Limb (tissue), 2 donors: ENCODE results near the gene TXK.
A peak's percentile ranks its signal among the peaks of the same experiment; 100 is the strongest.

Experiments used
- DNase-seq, 2 donors: peaks; one replicate each; pipeline ENCODE4 v3.0.0-alpha.2; 2016; ENCODE audit errors: extremely low spot score in 2 of 2

Gene TXK

DNA sequence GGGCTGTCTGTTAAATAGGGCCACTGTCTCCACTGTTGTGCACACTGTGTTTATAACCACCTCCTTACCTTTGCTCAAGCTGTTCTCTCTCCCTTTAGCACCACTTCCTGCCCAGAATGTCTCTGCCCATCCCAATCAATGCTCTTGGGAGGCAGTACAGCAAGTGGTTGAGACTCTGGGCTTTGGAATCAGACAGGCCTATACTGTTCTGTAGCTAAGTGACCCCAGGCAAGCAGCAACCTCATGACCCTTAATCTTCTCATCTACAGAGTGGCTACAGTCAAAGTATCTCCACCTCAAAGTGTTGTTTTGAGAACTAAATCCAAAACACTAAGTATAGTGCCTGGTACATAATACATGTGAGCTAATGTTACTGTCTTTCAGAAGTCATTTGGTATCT lies 3.8 kb upstream of the TXK start:
- no peak for DNase-seq

DNA sequence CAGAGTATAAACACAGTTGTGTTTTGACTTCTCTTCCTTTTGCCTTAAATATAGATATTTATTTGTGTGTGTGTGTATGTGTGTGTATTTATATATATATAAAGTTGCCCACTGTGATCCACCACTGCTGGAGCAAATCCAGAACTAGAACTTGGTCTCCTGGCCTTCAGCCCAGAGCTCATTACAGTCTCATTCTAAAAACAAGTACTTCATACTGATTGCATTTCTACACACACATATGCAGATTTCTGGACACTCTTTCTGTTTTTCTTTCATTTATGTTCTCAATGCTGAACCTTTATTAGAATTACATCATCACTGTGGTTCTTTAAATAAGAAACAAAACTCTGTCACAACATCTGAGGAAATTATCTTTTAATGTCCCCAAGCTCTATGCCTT lies 381 bp downstream of the TXK start:
- DNase-seq, result peak in 1 of 2 donors; percentile 45

DNA sequence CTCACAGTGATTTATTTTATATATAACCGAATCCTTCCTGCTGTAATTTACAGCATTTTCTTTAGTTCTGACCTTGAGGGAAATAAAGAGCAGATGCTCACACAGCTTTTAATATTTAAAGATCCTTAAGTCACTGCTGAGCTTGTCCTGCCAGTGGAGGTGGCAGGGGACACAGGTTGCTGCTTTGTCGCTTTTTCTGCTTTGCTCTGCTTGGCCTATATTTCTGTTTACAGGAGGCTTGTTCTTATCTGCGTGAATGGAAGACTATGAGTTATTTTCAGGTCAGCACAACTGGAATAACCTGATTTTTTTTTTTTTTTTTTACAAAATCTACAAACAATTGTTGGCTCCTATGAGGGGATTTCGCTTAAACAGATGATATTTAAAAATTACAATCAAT lies 2.3 kb downstream of the TXK start:
- no peak for DNase-seq

DNA sequence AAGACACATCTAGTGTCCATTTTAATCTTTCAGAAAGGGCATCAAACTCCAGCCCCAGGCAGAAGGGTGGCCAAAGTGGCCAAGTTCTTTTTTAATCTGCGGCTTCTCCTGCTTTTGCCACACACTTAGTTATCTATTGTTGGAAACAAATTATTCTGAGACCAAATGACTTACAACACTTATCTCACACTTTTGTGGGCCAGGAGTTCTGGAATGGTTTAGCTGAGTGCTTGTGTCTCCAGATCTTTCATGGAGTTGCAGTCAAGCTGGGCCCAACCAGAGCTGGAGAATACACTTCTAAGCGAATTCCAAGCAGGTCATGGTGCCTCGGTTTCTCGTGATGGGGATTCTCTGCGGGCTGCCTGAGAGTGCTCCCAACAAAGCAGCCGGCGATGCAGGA lies 4.0 kb downstream of the TXK start:
- DNase-seq, result no peak

DNA sequence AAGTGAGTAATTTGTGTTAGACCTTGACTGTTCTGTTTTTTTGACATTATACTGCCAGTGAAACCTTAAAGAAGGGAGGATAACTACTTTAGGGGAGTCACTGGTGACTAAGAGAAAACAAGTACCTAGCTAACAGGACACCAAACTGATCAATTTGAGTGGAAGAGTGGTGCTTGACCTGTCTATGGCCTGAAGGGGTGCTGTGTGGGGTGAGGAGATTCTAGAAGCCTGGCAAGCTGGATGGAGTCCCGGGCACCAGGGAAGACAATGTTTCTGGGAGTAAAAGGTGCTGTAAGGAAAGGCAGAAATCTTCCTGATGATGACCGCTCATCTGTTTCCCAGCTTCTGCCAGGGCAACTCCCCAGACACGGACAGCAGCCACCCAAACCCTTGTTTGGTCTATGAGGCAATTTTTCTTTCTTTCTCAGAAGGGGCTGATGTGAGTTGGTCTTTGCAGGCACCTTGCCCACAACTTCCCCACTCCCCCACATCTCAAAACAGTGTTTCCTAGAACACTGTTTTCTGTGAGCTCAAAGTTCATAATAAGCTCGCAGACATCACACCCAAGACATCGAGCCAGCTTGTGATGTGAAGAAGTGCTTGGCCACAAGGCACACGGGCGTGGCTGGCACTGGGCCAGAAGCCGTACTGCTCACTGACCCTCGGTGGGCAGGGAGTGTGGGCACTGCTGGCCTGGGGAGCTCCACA lies 4.6 kb downstream of the TXK start:
- DNase-seq, result no peak

DNA sequence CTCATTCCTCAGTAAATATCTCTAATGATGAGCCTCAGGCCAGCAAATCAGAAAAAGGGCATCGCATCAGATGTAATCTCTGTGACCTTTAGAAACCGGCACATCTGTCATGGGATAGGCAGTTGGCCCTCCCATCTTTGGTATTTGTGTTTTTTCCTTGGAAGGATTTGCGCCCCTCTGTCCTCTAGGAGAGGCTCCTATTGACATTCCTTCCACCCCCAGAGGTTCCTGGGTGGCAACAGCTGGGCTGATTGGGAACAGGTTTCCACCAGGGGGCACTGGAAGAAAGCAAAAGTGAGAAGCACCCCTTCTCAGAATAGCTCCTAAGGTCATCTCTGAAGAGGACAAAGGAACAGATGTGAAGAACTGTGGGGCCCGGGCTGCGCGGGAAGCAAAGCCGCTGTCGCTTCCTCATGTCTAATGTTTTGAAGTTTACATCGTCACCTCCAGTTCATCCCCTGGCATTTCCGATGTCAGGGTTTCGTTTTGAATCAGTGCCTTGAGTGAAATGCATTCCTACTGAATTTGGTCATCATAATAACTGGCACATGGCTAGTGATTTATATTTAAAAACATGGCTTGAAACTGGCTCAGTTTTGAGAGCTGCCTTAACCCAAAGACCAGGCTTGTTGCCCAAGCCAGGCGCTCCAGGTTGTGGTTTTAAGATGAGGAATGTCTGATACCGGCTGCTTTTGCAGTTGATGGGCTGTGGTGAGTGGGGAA lies 6.2 kb downstream of the TXK start:
- DNase-seq, result peak; percentile 36 to 48

DNA sequence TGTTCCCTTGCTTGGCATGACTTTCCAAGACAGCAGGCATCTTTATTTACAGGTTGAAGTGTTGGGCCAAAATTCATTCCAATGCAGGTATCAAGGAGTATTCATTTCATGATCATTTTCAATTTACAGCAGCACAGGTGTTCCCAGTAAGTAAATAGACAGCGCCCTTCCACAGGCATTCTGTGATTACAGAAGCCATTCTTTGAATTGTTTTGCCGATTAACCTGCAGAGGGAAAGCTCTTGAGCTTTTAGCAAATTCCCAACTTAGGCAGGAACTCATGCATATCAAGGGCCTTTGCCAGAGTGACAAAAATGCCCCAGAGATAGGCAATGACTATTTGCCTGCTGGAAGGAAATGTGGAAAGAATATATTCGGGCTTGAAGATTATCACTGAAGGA lies 6.8 kb downstream of the TXK start:
- DNase-seq, result no peak

DNA sequence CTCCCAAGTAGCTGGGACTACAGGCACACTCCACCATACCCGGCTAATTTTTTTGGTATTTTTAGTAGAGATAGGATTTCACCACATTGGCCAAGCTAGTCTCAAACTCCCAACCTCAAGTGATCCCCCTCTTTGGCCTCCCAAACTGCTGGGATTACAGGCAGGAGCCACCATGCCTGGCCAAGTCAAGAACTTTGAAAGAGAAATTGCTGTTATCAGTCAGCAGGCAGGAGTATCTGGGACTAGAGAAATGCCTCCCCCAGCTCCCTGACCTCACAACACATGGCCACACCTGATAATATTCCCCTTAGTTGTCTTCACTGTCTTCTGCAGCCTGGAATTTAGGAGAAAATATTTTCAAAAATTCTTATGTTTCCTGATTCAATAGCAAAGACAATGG lies 7.4 kb downstream of the TXK start:
- no peak for DNase-seq

DNA sequence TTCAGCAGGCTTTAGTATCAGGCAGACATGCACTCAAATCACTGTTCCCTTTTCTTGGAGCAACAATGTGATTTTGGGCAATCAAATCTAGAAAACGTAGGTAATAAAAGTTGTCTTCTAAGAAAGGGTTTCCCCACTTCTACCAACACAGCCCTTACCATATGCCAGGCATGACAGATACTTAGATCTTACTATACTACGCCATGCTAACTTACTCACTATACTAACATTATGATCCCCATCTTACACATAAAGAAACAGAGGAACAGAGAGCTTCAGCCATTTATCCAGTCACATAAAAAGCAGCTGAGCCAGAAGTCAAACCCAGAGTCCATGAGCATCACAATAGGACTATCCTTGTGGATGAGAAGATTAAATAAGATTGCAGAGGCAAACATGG lies 9.2 kb downstream of the TXK start:
- DNase-seq, result no peak

DNA sequence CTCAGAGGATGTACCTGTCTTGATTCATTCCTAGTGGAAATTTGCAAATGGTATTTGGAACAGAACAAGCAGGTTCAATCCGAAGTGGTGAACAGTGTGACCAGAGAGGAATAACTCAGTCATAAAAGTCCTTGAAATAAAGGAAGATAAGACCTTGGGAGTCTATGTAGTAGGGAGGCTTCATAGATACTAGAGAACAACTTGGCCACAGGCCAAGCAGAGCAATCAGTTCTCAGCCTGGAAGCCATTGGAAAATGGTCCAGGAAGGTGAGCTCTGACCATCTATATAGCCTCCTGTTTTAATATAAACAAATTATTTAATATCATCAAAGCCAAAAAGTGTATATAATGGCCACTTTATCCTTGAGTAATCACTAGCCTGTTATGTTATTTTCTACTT lies 11.3 kb downstream of the TXK start:
- no peak for DNase-seq

DNA sequence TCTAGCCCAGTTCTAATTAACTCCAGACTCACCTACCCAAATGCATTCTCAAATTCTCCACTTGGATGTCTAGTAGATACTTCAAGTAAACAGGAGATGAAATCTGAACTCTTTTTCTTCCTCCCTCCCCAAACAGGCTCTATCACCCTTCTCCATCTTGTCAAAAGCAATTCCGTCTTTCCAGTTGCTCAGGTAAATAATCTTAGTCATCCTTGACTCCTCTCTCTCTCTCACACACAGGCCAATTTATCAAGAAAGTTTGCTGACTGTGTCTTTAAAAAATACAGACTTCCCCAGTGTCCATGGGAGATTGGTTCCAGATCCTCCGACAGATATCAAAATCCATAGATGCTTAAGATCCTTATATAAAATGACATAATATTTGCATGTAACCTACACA lies 12.9 kb downstream of the TXK start:
- no peak for DNase-seq

DNA sequence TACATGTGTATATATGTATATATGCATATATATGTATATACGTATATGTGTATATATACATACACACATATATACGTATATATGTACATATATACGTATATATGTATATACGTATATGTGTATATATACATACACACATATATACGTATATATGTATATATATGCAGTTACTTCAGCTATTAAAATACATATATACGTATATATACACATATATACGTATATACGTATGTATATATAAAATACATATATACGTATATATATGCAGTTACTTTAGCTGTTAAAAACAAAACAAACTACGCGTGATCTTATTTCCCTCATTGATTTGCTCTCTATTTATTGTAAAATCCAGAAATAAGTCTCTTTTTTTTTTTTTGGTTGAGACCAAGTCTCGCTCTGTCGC lies 13.9 kb downstream of the TXK start:
- no peak for DNase-seq

DNA sequence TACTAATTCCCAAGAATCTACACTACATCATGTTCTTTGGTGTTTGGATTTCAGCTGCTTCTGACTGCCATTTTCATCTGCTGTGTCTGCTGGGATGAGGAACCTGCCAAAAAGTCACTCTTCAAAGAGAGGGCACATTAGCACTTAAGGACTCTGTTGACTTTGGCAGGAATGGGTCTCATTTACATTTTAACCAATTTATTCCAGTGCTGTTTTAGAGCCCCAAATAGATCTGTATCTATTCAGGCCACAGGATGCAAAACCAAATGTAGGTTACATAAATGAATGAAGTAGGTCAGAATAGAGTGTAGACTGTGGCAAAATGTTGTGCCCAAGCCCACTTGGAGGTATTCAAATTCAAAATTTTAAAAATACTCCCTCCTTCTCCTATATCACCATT lies 14.4 kb downstream of the TXK start:
- no peak for DNase-seq

DNA sequence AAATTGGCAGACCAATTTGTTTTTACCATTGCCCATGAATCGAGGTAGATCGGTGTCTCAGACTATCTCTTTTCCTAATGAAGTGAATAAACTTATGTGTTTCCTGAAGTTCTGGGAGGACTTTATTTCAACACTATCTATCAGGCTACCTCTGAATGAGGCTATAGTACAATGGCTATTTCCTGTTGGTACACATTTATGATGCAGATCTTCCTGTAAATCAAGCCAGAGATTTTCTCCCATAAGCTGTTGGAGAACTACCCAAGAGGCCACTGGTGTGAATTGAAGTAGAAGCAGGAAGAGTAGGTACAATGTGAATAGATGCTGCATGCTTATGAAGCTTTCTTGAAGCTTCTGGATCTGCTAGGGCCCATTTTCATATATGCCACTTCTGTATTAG lies 16.0 kb downstream of the TXK start:
- DNase-seq, result no peak

DNA sequence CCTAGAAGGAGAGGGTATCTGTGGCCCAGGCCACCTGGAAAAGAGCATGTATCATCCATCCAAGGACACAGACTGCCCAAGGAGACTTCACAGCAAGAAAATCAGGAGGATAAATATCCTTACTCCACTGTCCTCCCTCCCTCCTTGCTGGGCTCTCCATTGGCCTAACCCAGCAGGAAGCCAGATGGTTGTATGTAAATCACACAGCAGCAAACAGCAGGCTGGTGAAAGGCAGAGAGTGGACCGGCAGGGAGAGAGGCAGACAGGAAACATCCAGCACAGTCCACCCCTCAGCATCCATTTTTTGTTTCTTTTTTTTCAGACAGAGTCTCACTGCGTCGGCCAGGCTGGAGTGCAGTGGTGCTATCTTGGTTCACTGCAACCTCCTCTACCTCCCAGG lies 17.5 kb downstream of the TXK start:
- no peak for DNase-seq

DNA sequence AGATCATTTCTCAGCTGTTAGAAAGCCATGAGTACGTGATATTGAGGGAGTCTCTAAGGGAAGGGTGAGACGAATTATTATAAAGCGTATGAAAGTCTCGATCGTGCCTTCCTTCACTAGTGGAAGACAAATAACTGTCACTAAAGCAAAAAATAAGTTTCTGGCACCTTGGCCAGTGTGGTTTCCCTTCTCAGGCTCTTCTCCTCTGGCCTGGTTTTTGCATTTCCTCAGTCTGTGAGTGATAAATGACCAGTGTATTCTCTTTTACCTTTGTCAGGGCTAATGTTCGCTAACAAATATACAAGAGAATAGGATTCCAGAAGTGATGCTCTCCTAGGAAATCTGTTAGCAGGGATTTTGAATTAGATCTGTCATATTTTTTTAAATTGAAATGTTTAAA lies 19.6 kb downstream of the TXK start:
- no peak for DNase-seq

DNA sequence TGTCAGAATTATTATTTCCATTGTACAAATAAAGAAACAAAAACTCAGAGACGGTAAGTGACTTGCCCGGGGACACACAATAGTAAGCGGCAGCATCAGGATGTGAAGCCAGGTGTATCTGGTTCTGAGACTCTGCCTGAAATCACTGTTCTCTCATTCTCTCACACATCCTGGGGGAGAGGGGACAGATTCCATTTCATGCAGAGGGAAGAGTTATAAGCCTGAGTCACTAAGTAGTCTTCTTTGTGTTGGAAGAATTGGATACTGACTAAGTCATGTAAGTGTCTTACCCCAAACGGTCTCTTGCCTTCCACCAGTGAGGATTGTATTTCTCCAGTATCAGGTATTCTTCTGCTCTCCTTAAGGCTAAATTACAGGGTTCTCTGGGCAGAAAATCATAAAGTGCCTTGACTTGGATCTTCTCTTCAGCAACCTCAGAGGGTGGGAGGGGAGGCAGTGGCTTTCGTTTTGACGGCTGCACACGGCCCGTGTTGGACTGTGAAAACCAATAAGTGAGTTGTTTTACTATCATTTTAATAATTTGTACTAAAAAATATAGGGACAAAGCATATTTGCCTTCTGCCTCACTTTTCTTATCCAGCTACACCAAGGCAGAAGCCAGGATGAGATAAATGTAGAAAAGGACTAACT lies 21.9 kb downstream of the TXK start:
- no peak for DNase-seq

DNA sequence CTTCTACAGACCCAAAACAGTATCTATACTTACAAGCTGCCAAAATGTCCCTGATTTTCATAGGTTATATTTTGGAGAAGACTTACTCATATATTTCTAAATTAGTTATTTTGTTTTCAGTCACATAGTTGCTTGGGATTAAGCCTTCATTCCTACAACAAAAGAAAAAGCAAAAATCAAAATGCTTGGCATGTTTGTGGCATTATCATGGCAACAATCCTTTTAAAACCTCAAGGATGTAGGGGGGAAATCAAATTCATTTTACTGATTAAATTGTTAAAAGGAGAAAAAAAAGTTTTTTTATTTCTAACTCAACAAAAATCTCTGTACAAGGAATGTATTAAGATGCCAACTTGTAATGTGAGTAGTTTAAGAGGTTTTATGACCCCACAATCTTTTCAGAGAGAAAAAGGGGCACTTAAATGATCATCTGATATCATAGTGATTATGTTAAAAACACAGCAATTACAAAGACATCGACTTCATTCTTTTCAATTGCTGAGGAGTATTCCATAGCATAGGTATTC lies 23.5 kb downstream of the TXK start:
- no peak for DNase-seq

DNA sequence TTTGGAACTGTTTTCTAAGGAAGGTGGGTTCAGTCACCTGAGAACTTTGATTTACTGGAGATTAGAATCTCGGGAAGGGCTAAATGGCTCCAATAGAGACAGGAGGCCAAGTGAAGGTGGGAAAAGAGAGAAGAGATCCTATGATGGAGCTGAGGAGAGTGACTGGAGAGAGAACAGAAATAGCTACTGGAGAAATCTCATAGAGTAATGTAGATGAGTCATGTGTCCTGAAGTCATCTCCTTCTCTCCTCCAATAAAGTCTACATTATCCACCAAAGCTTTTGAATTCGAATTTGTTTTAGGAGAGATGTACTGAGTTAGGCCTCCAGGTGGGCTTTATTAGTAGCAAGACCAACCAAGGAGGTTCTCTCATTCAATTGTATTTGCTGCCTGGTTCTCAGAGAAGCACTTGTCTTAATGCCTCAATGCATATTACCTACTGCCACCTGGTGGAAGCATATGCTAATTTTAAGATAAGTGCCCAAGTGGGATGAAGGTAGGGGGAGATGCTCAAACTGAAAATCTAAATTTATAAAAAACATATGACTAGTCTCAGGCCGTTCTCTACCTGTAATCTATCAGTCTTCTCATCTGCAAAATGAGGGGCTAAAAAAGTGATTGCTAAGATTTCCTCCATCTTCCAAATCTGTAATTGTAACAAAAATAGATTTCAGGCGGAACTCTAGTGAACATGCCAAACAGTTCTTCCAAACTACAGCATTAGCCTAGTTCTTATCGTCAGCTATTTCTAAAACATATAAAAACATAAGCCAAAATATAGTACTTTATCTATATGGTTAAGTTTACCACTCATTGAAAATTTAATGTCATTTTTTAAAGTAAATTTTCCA lies 24.4 kb downstream of the TXK start:
- no peak for DNase-seq

DNA sequence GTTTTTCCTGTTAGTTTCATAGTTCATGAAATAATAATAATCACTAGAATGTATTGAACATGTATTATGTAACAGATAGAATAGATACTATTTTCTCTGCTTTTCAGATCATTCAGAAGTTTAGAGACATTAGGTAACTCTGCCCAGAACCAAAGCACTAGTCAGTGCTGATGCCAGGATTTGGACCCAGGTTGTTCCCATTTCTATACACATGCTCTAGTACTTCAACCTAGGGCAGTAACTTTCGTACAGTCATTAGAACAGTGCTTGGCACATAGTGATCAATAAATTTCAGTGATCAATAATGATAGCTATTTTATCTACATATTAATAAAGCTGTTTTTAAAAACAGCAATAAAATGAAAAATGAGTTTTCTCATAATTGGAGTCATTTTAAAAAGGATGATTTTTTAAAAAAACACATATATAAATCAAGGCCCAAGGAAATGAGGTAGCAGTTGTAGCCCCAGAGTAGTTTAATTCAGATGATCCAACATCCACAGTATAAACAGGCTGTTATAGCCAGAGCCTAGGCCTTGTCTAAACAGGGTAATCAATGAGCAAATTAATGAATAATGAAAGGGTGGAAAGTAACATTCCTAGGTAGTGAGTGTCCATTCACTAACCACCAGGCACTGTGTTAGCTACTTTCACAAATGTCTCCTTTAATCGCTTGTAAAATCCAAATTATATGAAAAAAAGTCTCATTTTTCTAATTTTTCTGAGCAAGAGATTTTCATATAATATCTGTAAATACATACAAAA lies 25.6 kb downstream of the TXK start:
- DNase-seq, result no peak

DNA sequence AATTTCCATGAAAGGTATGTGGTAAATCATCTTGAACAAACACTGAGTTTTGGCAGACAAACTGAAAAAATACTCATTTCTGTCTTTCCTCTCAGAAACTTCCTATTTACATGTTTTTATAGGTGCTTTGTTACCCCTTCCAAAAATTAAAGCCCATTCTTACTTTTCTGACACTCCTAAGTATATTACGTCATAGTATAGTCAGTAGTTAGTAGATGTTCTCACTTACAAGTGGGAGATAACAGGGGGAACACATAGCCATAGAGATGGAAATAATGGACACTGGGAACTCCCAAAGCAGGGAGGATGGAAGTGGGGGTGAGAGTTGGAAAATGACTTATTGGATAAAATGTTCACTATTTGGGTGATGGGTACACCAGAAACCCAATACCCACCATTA lies 28.8 kb downstream of the TXK start:
- DNase-seq, result no peak
